ENCODE measurements around the gene PPP1R18. TPM values are rescaled to one million over a fixed set of nuclear protein-coding genes. Genes with fewer than 3 reads are reported as not detected.

Gene PPP1R18
- total and polyA plus RNA-seq, 9 of the 15 experiments (the other 6 are each of a cell fraction or from before 2014, with no cell fraction given) = 12.0 to 99.2 (median 42.6) TPM

- no peak for TF ChIP-seq FOXO4 (CRISPR knock-in tag; IDR thresholded peaks at IDR 0.05)
- TF ChIP-seq HEY1 (CRISPR knock-in tag; IDR thresholded peaks at IDR 0.05; ENCODE audit: borderline replicate concordance) = 0 out of 2 replicates have a peak, but pooled peaks have one; percentile 12
- peak; percentile 89 for TF ChIP-seq GATAD2B (IDR thresholded peaks at IDR 0.05; ENCODE audit: borderline replicate concordance)
- no peak for TF ChIP-seq CBX5 (IDR thresholded peaks at IDR 0.05; ENCODE audit: borderline replicate concordance, low read depth)
- TF ChIP-seq CCNT2 (IDR thresholded peaks at IDR 0.05; ENCODE audit: borderline replicate concordance, extremely low read depth, insufficient read length, low read depth, low read length) = peak; percentile 88
- peak; percentile 96 for TF ChIP-seq KLF6 (CRISPR knock-in tag; IDR thresholded peaks at IDR 0.05; ENCODE audit: borderline replicate concordance)
- no peak for TF ChIP-seq STAT5B (CRISPR knock-in tag; IDR thresholded peaks at IDR 0.05)
- TF ChIP-seq EP300 (IDR thresholded peaks at IDR 0.05; ENCODE audit: low read length) = peak; percentile 84
- TF ChIP-seq FOXA3 (CRISPR knock-in tag; conservative IDR thresholded peaks at IDR 0.05 in 1 of 2, IDR thresholded peaks at IDR 0.05 in 1 of 2) = 0 out of 4 replicates have a peak, but pooled peaks of 1 of the 2 experiments have one; percentile 30
- TF ChIP-seq ZNF354B (CRISPR knock-in tag; IDR thresholded peaks at IDR 0.05) = no peak
- TF ChIP-seq ZNF449 (CRISPR knock-in tag; IDR thresholded peaks at IDR 0.05) = no peak
- peak; percentile 95 for TF ChIP-seq MBD2 (IDR thresholded peaks at IDR 0.05; ENCODE audit: borderline replicate concordance, low read depth)
- TF ChIP-seq CHAMP1 (IDR thresholded peaks at IDR 0.05) = no peak
- peak; percentile 78 for TF ChIP-seq OTX1 (CRISPR knock-in tag; IDR thresholded peaks at IDR 0.05)
- TF ChIP-seq MAX (CRISPR knock-in tag; IDR thresholded peaks at IDR 0.05) = peak; percentile 81
- peak; percentile 95 for TF ChIP-seq ZZZ3 (IDR thresholded peaks at IDR 0.05)
- TF ChIP-seq ETV1 (tag; conservative IDR thresholded peaks at IDR 0.05; ENCODE audit: low read depth) = peak; percentile 83
- TF ChIP-seq TCFL5 (CRISPR knock-in tag; conservative IDR thresholded peaks at IDR 0.05) = no peak
- TF ChIP-seq MTA2 (IDR thresholded peaks at IDR 0.05; ENCODE audit: low read depth) = no peak
- TF ChIP-seq SMARCB1 (IDR thresholded peaks at IDR 0.05; ENCODE audit: insufficient read length, low read depth) = no peak
- 0 out of 2 replicates have a peak, but pooled peaks have one; percentile 30 for TF ChIP-seq JUNB (CRISPR knock-in tag; conservative IDR thresholded peaks at IDR 0.05)
- peak; percentile 84 for TF ChIP-seq ZBTB7A (IDR thresholded peaks at IDR 0.05; ENCODE audit: borderline replicate concordance, control insufficient read depth, low read depth, low read length)
These were observed 30.8 kb upstream of the PPP1R18 start, which contains the start of gene MDC1 (continued) for GRCh38 chr6:30717129-30717844.
